Upper lobe of right lung (tissue), 1 donor: Measurements from ENCODE around the gene ASIC3. TPM values are rescaled to one million over a fixed set of nuclear protein-coding genes. Genes with fewer than 3 reads are reported as not detected.
A peak's percentile ranks its signal among the peaks of the same experiment; 100 is the strongest.
"Not testable (repeated sequence)": the region's sequence is repeated elsewhere in the genome, so short reads cannot be mapped to it uniquely, and the experiment has no call there.

Experiments used
- ATAC-seq: fragments of 200-7000 bp; cut with Tn5 transposase; one replicate; pipeline ENCODE4 v1.9.1; 2020; ENCODE audit warnings: mild to moderate bottlenecking, moderate library complexity
- DNase-seq: peaks from one replicate; pipeline ENCODE4 v3.0.0-alpha.2; 2020
- H3K27ac ChIP-seq: fragments of 200-600 bp; one replicate; pipeline ENCODE4 v1.8.0; 2022
- H3K27me3 ChIP-seq: fragments of 200-600 bp; one replicate; pipeline ENCODE4 v1.8.0; 2022; ENCODE audit warnings: mild to moderate bottlenecking
- H3K36me3 ChIP-seq: fragments of 200-600 bp; one replicate; pipeline ENCODE4 v1.8.0; 2022
- H3K4me1 ChIP-seq: fragments of 200-600 bp; one replicate; pipeline ENCODE4 v1.8.0; 2022
- H3K4me3 ChIP-seq: fragments of 200-600 bp; one replicate; pipeline ENCODE4 v1.8.0; 2022; ENCODE audit warnings: mild to moderate bottlenecking
- H3K9me3 ChIP-seq: fragments of 200-600 bp; one replicate; pipeline ENCODE4 v1.8.0; 2022
- CTCF ChIP-seq: fragments of 200-600 bp; IDR thresholded peaks from one replicate; pipeline ENCODE4 v1.8.0; 2022; ENCODE audit warnings: antibody characterized with exemption
- intact Hi-C: fragments of 100-400 bp; cut with DNase I; formaldehyde crosslinking; loops from one replicate; pipeline ENCODE4 v1.11.0; 2022
- total RNA-seq: library from RNA; stranded (reverse); fragmentation: NEBNext Ultra II Directional; extraction: Animal tissue kit (Norgen Biotek cat#: 25700); gene quantifications from one replicate; pipeline ENCODE4 v1.2.1, GENCODE V29; 2021
- donor health status: DM: no; HTN: yes; CAD: no; lungs with severe emphysema.

The ASIC3 gene
- total RNA-seq, 1 donor from 2014 or later, result 2.6 TPM

GRCh38 chr7:151038951-151039849 is 9.1 kb upstream of the ASIC3 start:
- intact Hi-C loops, result loop anchor here (10.0 kb wide), 1 partner anchor 76 kb away; no protein-coding TSS in a partner anchor

GRCh38 chr7:151039850-151040548 is 8.3 kb upstream of the ASIC3 start:
- Histone ChIP-seq H3K27ac (no peak overlapping the region), H3K4me3 (no peak overlapping the region), H3K36me3 (peaks cover 40% of the 10 kb centered on the region), H3K4me1 (peaks cover 11% of the 10 kb centered on the region), H3K9me3 (no peaks in the 10 kb centered on the region), H3K27me3 (no peaks in the 10 kb centered on the region)
- ATAC-seq (peak; percentile 19), DNase-seq (no peak)
- intact Hi-C loops, result loop anchor here (10.0 kb wide), 1 partner anchor 75 kb away; no protein-coding TSS in a partner anchor
- no peak for TF ChIP-seq CTCF

More at GRCh38 chr7:151038951-151039849, 9.1 kb upstream of the ASIC3 start:
- Histone ChIP-seq H3K36me3 (peaks cover 41% of the 10 kb centered on the region), H3K4me3 (no peak overlapping the region), H3K9me3 (no peaks in the 10 kb centered on the region), H3K27ac (peak overlapping the region; percentile 30), H3K4me1 (peaks cover 11% of the 10 kb centered on the region), H3K27me3 (no peaks in the 10 kb centered on the region)
- DNase-seq (peak; percentile 86), ATAC-seq (peak; percentile 77)
- TF ChIP-seq CTCF, result no peak

GRCh38 chr7:151040616-151041375 is 7.5 kb upstream of the ASIC3 start:
- Histone ChIP-seq H3K27ac (no peak overlapping the region), H3K36me3 (peaks cover 38% of the 10 kb centered on the region), H3K4me1 (peaks cover 11% of the 10 kb centered on the region), H3K27me3 (no peaks in the 10 kb centered on the region), H3K4me3 (no peak overlapping the region), H3K9me3 (no peaks in the 10 kb centered on the region)
- DNase-seq (no peak), ATAC-seq (no peak)
- intact Hi-C loops, result no loop called here
- TF ChIP-seq CTCF, result no peak

- H3K9me3 ChIP-seq, DNase-seq, H3K4me3 ChIP-seq, ATAC-seq, H3K27me3 ChIP-seq, intact Hi-C loops, H3K27ac ChIP-seq: not testable (repeated sequence)
- Histone ChIP-seq H3K4me1 (peaks cover 11% of the 10 kb centered on the region), H3K36me3 (peaks cover 24% of the 10 kb centered on the region)
Observed at GRCh38 chr7:151043449-151043848, 4.9 kb upstream of the ASIC3 start.

GRCh38 chr7:151043959-151044358 is 4.4 kb upstream of the ASIC3 start:
- Histone ChIP-seq H3K4me3 (no peak overlapping the region), H3K9me3 (no peaks in the 10 kb centered on the region), H3K4me1 (peaks cover 7% of the 10 kb centered on the region), H3K36me3 (peaks cover 24% of the 10 kb centered on the region), H3K27me3 (no peaks in the 10 kb centered on the region), H3K27ac (no peak overlapping the region)
- DNase-seq (no peak), ATAC-seq (no peak)
- no peak for TF ChIP-seq CTCF
- intact Hi-C loops, result no loop called here
